Mammary microvascular endothelial cell (primary cell): ENCODE results near the gene UNKL. TPM values are rescaled to one million over a fixed set of nuclear protein-coding genes. Genes with fewer than 3 reads are reported as not detected.

Source experiments
- total RNA-seq: library from RNA; depleted of rRNA; stranded (reverse); fragments of >200 nt; gene quantifications from 2 replicates; pipeline ENCODE4 v1.2.3, GENCODE V29; 2015

UNKL gene
- total RNA-seq, result 7.3 and 8.8 TPM in 2 replicates

GRCh38 chr16:1414532-1415260 is at the start of gene UNKL:
Gene UNKL (minus strand): TSS chr16:1414704. CDS start chr16:1414691, 13 bp downstream.

GRCh38 chr16:1443980-1444729 is 29.7 kb upstream of the UNKL start, which contains the start of gene CCDC154:
Gene CCDC154 (minus strand): TSS chr16:1444556. CDS start chr16:1444322, 234 bp downstream.

GRCh38 chr16:1430759-1431496 is 16.4 kb upstream of the UNKL start, which contains the start of gene PERCC1:
Gene PERCC1 (plus strand): TSS chr16:1431078. CDS start chr16:1432594, 1,516 bp downstream.

DNA sequence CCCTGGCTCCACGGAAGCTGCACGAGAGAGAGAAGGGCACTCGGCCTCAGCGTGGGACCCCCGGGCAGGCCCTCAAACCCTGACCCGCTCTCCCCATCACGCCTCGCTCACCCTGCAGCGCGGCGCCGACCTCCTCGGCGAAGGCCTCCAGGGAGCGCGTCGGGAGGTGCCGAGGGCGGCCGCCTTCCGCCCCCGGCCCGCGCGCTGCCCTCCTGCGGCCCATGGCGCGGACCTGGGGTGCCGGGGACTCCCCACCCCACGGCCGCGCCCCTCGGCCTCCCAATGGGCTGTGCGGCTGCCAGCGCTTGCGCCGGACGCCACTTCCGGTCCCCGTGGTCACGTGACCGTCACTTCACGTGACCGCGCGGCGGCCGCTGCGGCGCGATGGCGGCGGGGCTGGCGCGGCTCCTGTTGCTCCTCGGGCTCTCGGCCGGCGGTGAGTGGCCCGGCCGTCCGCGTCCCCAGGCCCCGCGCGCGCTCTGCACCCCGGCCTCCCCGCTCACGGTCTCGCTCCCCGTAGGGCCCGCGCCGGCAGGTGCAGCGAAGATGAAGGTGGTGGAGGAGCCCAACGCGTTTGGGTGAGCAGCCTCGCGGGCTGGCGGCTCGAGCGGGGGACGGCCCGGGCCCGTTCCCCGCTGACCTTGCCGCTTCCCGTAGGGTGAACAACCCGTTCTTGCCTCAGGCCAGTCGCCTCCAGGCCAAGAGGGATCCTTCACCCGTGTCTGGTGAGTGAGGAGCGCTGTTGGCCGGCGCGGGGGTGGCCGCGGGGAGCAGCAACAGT is 62.7 kb downstream of the UNKL start, which contains the start of the genes GNPTG and TSR3:
TSS of gene GNPTG (plus strand) at position 350 of the 781 bp plus-strand sequence. CDS start at position 385, 35 bp downstream.
TSS of gene TSR3 (minus strand) at position 297 of the 781 bp plus-strand sequence. CDS start at position 223, 74 bp downstream.

GRCh38 chr16:1333149-1333812 is 81.2 kb downstream of the UNKL start, which contains the start of gene BAIAP3:
Gene BAIAP3 (plus strand): TSS chr16:1333645. CDS start chr16:1338550, 4,905 bp downstream.

Other genes starting within 250 kb of the UNKL start
- gene TPSG1, start 189.4 kb downstream of the UNKL start, total RNA-seq, result not detected in 2 replicates
- not detected in 2 replicates for gene TPSB2, start 184.5 kb downstream of the UNKL start, total RNA-seq
- not detected in 2 replicates for gene TPSAB1, start 174.0 kb downstream of the UNKL start, total RNA-seq
- gene TPSD1, start 158.6 kb downstream of the UNKL start, total RNA-seq, result not detected in 2 replicates
- gene UBE2I, start 105.1 kb downstream of the UNKL start, total RNA-seq, result 72.6 and 78.7 TPM in 2 replicates
- 0.33 and 0.54 TPM in 2 replicates for gene BAIAP3, start 81.1 kb downstream of the UNKL start, total RNA-seq
- 122 and 128 TPM in 2 replicates for gene TSR3, start 62.8 kb downstream of the UNKL start, total RNA-seq
- 44.8 and 46.0 TPM in 2 replicates for gene GNPTG, start 62.8 kb downstream of the UNKL start, total RNA-seq
- gene UQCC4, start 6.0 kb upstream of the UNKL start, total RNA-seq, result 18.6 and 28.3 TPM in 2 replicates
- not detected in 2 replicates for gene PERCC1, start 16.4 kb upstream of the UNKL start, total RNA-seq
- gene CCDC154, start 29.9 kb upstream of the UNKL start, total RNA-seq, result 0.05 TPM in 1 of 2 replicates, not detected in the other
- 39.7 and 45.1 TPM in 2 replicates for gene CLCN7, start 60.3 kb upstream of the UNKL start, total RNA-seq
- 0.20 TPM in 1 of 2 replicates, not detected in the other for gene PTX4, start 74.2 kb upstream of the UNKL start, total RNA-seq
- gene TELO2, start 78.7 kb upstream of the UNKL start, total RNA-seq, result 23.8 and 27.4 TPM in 2 replicates
- 53.5 and 61.6 TPM in 2 replicates for gene TMEM204, start 119.0 kb upstream of the UNKL start, total RNA-seq
- gene IFT140, start 197.4 kb upstream of the UNKL start, total RNA-seq, result 12.8 and 13.0 TPM in 2 replicates
- gene CRAMP1, start 197.7 kb upstream of the UNKL start, total RNA-seq, result 7.7 and 10.7 TPM in 2 replicates